Esophagus squamous epithelium (tissue), 4 donors: ENCODE data around the gene CENPP.

Source experiments
- POLR2A ChIP-seq, 4 donors: fragments of 450-650 bp; IDR thresholded peaks; one replicate each; pipeline ENCODE4 v1.6.1; 2017; ENCODE audit warnings: antibody characterized with exemption in 4 of 4, mild to moderate bottlenecking in 4 of 4, moderate library complexity in 3 of 4
- TF ChIP-seq, protein P1 (sequence below), 6 experiments: fragments of 450-650 bp in 4 of 6; fragments of 200-600 bp in 2 of 6; sonication (generic) in 2 of 6; IDR thresholded peaks; one replicate each; pipeline ENCODE4 v1.5.1; 2016 to 2019; ENCODE audit warnings: antibody characterized with exemption in 6 of 6, mild to moderate bottlenecking in 4 of 6, moderate library complexity in 4 of 6

DNA sequence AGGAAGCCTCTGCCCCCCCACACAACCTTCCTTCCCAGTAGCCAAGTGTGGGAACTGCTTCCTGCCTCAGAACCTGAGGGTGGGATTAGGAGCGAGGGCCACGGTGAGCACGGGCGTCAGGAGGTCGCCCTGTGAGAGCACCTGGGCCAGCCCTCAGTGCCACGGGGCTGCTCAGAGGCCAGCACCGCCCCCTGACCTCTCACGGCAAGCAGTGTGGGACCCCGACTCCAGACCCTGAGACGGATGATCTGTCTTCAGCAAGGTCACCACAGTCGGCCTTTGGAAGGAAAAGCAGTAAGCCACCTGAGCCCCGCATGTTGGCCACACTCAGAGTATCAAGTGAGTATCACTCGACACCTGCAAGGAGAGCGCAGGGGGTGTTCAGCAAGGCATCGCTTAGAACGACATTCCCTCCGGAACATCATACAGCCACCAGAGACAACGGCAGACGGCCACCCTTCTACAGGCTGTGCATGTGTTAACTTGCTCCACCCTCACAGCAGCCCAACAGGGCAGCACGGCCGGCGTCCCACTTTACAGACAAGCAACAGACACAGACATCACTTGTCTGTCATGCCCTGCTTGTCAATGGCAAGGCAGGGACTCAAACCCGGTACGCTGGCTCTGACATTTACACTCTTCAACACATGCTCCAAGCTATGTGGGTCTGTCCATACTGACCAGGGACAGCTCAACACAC is 294.0 kb downstream of the CENPP start:
- TF ChIP-seq, protein P1, sequence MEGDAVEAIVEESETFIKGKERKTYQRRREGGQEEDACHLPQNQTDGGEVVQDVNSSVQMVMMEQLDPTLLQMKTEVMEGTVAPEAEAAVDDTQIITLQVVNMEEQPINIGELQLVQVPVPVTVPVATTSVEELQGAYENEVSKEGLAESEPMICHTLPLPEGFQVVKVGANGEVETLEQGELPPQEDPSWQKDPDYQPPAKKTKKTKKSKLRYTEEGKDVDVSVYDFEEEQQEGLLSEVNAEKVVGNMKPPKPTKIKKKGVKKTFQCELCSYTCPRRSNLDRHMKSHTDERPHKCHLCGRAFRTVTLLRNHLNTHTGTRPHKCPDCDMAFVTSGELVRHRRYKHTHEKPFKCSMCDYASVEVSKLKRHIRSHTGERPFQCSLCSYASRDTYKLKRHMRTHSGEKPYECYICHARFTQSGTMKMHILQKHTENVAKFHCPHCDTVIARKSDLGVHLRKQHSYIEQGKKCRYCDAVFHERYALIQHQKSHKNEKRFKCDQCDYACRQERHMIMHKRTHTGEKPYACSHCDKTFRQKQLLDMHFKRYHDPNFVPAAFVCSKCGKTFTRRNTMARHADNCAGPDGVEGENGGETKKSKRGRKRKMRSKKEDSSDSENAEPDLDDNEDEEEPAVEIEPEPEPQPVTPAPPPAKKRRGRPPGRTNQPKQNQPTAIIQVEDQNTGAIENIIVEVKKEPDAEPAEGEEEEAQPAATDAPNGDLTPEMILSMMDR (IDR thresholded peaks at IDR 0.05): no peak
- no peak for TF ChIP-seq POLR2A (IDR thresholded peaks at IDR 0.05)
